Calu3 (cell line): ENCODE results near the gene NTNG2. TPM values are rescaled to one million over a fixed set of nuclear protein-coding genes. Genes with fewer than 3 reads are reported as not detected.

Experiments used
- BruUV-seq: library from RNA; stranded (reverse); fragments of 400-500 nt; replicated peaks from 2 replicates; lab custom pipeline; 2021; lab: Mats Ljungman, UMichigan
- CTCF ChIA-PET: fragments of 300-600 bp; sonication (Branson Sonifier 250); formaldehyde crosslinking; loops from one replicate; lab custom pipeline; 2022; ENCODE audit warnings: antibody characterized with exemption; lab: Charles Lee
- DNase-seq: peaks from one replicate; pipeline ENCODE4 v3.0.0; 2022
- H3K27ac Mint-ChIP-seq: one replicate; pipeline ENCODE4 v1.8.0; 2022; ENCODE audit warnings: mixed read lengths; ENCODE audit not compliant: unreplicated experiment
- H3K27me3 Mint-ChIP-seq: one replicate; pipeline ENCODE4 v1.8.0; 2022; ENCODE audit warnings: mixed read lengths; ENCODE audit not compliant: unreplicated experiment
- H3K36me3 Mint-ChIP-seq: one replicate; pipeline ENCODE4 v1.8.0; 2022; ENCODE audit warnings: mild to moderate bottlenecking, moderate library complexity, mixed read lengths; ENCODE audit not compliant: insufficient read depth, unreplicated experiment
- H3K4me1 Mint-ChIP-seq: one replicate; pipeline ENCODE4 v1.8.0; 2022; ENCODE audit warnings: mild to moderate bottlenecking, low read depth, mixed read lengths; ENCODE audit not compliant: unreplicated experiment
- H3K4me3 Mint-ChIP-seq: one replicate; pipeline ENCODE4 v1.8.0; 2022; ENCODE audit warnings: mild to moderate bottlenecking, low read depth, moderate library complexity, mixed read lengths; ENCODE audit not compliant: unreplicated experiment
- H3K9me3 Mint-ChIP-seq: one replicate; pipeline ENCODE4 v1.8.0; 2022; ENCODE audit warnings: low read depth, mixed read lengths; ENCODE audit not compliant: unreplicated experiment
- CTCF ChIP-seq: fragments of 200-600 bp; IDR thresholded peaks from one replicate; pipeline ENCODE4 v1.8.0; 2022; ENCODE audit warnings: antibody characterized with exemption; ENCODE audit not compliant: unreplicated experiment
- intact Hi-C: fragments of 100-400 bp; cut with micrococcal nuclease; formaldehyde crosslinking; loops from one replicate; pipeline ENCODE4 v1.10.0; 2022; ENCODE audit not compliant: unreplicated experiment
- total RNA-seq: library from RNA; stranded (reverse); gene quantifications from 2 replicates; pipeline ENCODE4 v1.2.3, GENCODE V29; 2022

Gene NTNG2
- total RNA-seq, 1 experiment from 2014 or later: not detected

- Mint-ChIP-seq H3K4me1 (no peaks in the 10 kb centered on the region), H3K27ac (no peak overlapping the region), H3K36me3 (no peaks in the 10 kb centered on the region), H3K27me3 (peaks cover 18% of the 10 kb centered on the region), H3K4me3 (no peak overlapping the region), H3K9me3 (peaks cover 3% of the 10 kb centered on the region)
- intact Hi-C loops: no loop called here
- CTCF ChIA-PET: interaction anchor here (1.0 kb wide), 1 partner anchor 9 kb away, joined by 3 read pairs; no protein-coding TSS in a partner anchor
- BruUV-seq: no TSS peak
- no peak for DNase-seq
- no peak for TF ChIP-seq CTCF
These were observed 88.7 kb downstream of the NTNG2 start for GRCh38 chr9:132250324-132251262.

GRCh38 chr9:132260846-132261245 is 99.0 kb downstream of the NTNG2 start:
- intact Hi-C loops: no loop called here
- no peaks in the 10 kb centered on the region for H3K9me3 Mint-ChIP-seq
- no TSS peak for BruUV-seq
- CTCF ChIA-PET: no interaction called here
- H3K27me3 Mint-ChIP-seq: peaks cover 14% of the 10 kb centered on the region
- TF ChIP-seq CTCF: no peak
- H3K4me1 Mint-ChIP-seq: no peaks in the 10 kb centered on the region
- H3K36me3 Mint-ChIP-seq: peaks cover 29% of the 10 kb centered on the region
- no peak overlapping the region for H3K4me3 Mint-ChIP-seq
- no peak for DNase-seq
- no peak overlapping the region for H3K27ac Mint-ChIP-seq

DNA sequence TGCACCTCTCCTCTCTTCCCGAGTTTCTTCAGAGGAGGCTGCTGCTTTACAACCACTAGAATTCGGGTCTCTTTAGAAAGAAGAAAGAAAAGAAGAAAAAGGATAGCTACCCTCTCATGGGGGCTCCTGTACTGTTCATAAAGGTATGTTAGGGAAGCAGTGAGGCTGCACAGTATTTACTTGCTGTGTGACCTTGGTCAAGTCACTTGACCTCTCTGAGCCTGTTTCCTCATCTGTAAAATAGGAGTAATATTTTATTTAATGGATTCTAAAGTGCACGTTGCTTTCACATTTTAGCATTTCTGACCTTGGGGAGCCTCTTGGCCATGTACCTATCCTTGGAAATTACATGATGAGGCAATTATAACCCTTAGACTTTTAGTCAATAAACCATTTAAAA is 104.2 kb downstream of the NTNG2 start:
- no peak for TF ChIP-seq CTCF
- intact Hi-C loops: no loop called here
- Mint-ChIP-seq H3K27me3 (no peaks in the 10 kb centered on the region), H3K27ac (no peak overlapping the region), H3K36me3 (peaks cover 33% of the 10 kb centered on the region), H3K4me1 (no peaks in the 10 kb centered on the region), H3K4me3 (no peak overlapping the region), H3K9me3 (no peaks in the 10 kb centered on the region)
- DNase-seq: no peak
- CTCF ChIA-PET: interaction anchor here (0.6 kb wide), 1 partner anchor 532 kb away, joined by 3 read pairs; no protein-coding TSS in a partner anchor
- no TSS peak for BruUV-seq

GRCh38 chr9:132267660-132268059 is 105.8 kb downstream of the NTNG2 start:
- CTCF ChIA-PET: interaction anchor here (0.5 kb wide), 1 partner anchor 512 kb away, joined by 7 read pairs; no protein-coding TSS in a partner anchor
- intact Hi-C loops: no loop called here
- Mint-ChIP-seq H3K4me3 (no peak overlapping the region), H3K9me3 (no peaks in the 10 kb centered on the region), H3K36me3 (peaks cover 45% of the 10 kb centered on the region), H3K27ac (no peak overlapping the region), H3K27me3 (no peaks in the 10 kb centered on the region), H3K4me1 (no peaks in the 10 kb centered on the region)
- no peak for TF ChIP-seq CTCF
- no peak for DNase-seq
- BruUV-seq: no TSS peak
